Bronchial epithelial cell (primary cell): ENCODE results near the gene MALT1. TPM values are rescaled to one million over a fixed set of nuclear protein-coding genes. Genes with fewer than 3 reads are reported as not detected.

ENCODE experiments used
- DNase-seq: peaks from one replicate; pipeline ENCODE4 v3.0.0-alpha.2; 2010; ENCODE audit warnings: low read depth
- FAIRE-seq: peaks from 2 replicates; lab custom pipeline; 2011; peaks lifted over from hg19 to GRCh38; lab: Jason Lieb, UNC
- H3K27me3 ChIP-seq: 2 replicates; pipeline ENCODE4 v1.5.1; 2011; ENCODE audit warnings: low read length; ENCODE audit not compliant: control insufficient read depth, insufficient read depth
- H3K36me3 ChIP-seq: 2 replicates; pipeline ENCODE4 v1.5.1; 2011; ENCODE audit warnings: low read length; ENCODE audit not compliant: control insufficient read depth, insufficient read depth
- H3K4me3 ChIP-seq: 2 replicates; pipeline ENCODE4 v1.5.1; 2011; ENCODE audit warnings: mild to moderate bottlenecking, low read depth, low read length, control low read depth
- CTCF ChIP-seq: IDR thresholded peaks from 2 replicates; pipeline ENCODE4 v1.5.1; 2011; ENCODE audit warnings: mild to moderate bottlenecking, moderate library complexity, low read length, control low read depth, inconsistent platforms; ENCODE audit not compliant: insufficient read depth, severe bottlenecking
- total RNA-seq: library from RNA; depleted of rRNA; stranded (reverse); fragments of >200 nt; gene quantifications from 2 replicates; pipeline ENCODE4 v1.2.1, GENCODE V29; 2014

MALT1 gene
- total RNA-seq, 1 donor from 2014 or later = 62.4 TPM

- Histone ChIP-seq H3K36me3 (peaks cover 3% of the 10 kb centered on the region), H3K27me3 (no peaks in the 10 kb centered on the region), H3K4me3 (no peak overlapping the region)
- no peak for TF ChIP-seq CTCF
- no peak for FAIRE-seq
- DNase-seq = no peak
Observed at GRCh38 chr18:58714259-58714658, 43.0 kb downstream of the MALT1 start.

GRCh38 chr18:58714821-58715220 is 43.6 kb downstream of the MALT1 start:
- no peaks in the 10 kb centered on the region for H3K27me3 ChIP-seq
- no peak for FAIRE-seq
- no peak overlapping the region for H3K4me3 ChIP-seq
- no peak for TF ChIP-seq CTCF
- H3K36me3 ChIP-seq = peaks cover 2% of the 10 kb centered on the region
- no peak for DNase-seq

DNA sequence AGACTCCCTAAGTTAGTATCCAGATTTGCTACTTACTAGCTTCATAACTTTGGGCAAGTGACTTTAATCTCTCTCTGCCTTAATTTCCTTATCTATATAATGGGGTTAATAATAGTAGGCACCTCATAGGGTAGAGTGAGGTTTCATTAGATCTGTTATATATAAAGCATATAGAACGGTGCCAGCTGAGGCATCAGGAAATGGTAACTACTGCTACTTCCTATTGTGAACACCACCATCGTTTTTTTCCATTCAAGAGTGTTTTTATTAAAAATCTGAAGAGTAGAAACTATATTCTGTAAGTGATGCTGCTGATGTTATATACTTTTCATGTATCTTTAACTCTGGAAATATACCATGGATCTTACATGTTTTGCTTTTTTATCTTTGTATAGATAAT is 44.3 kb downstream of the MALT1 start:
- H3K36me3 ChIP-seq = peaks cover 2% of the 10 kb centered on the region
- FAIRE-seq = no peak
- DNase-seq = no peak
- no peaks in the 10 kb centered on the region for H3K27me3 ChIP-seq
- no peak for TF ChIP-seq CTCF
- no peak overlapping the region for H3K4me3 ChIP-seq

DNA sequence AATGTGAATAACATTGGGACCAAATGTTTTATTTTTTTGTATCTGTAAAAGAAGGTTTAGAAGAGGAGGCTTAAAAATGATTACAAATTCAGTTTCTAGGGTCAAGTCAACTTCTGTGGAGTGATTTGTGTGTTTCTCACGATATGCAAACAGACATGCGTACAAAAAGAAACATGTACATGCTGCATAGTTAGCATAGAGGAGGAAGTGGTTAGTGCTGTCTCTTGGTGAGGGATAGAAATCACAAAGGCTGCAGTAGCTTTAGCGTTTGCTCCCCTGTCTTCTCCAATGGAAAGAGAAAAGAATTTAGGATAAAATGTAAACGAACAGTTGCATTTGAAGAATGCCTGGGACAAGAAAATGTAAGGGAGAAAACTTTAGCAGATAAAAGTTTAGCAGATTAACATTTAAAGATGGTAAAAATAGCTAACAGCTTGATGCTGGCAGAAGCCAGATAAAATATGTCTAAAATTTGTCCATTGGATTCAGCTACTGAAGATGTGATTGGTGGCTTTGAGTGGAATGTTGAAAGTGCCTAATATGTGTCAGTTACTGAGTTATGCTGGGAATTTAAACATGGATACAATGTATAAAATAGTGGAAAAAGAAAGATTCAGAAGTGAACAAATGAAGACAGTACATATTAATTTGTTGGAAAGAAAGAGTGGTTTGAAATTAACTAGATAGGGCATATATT is 44.9 kb downstream of the MALT1 start:
- Histone ChIP-seq H3K4me3 (no peak overlapping the region), H3K27me3 (no peaks in the 10 kb centered on the region), H3K36me3 (peaks cover 2% of the 10 kb centered on the region)
- no peak for FAIRE-seq
- DNase-seq = no peak
- no peak for TF ChIP-seq CTCF

- H3K36me3 ChIP-seq = peaks cover 4% of the 10 kb centered on the region
- TF ChIP-seq CTCF = no peak
- H3K4me3 ChIP-seq = no peak overlapping the region
- no peak for DNase-seq
- FAIRE-seq = no peak
- H3K27me3 ChIP-seq = no peaks in the 10 kb centered on the region
Observed at GRCh38 chr18:58721566-58722239, 50.4 kb downstream of the MALT1 start.
